Measurements from ENCODE around the gene EXOSC2. TPM values are rescaled to one million over a fixed set of nuclear protein-coding genes. Genes with fewer than 3 reads are reported as not detected.

The EXOSC2 gene
- total RNA-seq, 4 donors from 2014 or later, result 2.2 to 17.1 (median 15.8) TPM

DNA sequence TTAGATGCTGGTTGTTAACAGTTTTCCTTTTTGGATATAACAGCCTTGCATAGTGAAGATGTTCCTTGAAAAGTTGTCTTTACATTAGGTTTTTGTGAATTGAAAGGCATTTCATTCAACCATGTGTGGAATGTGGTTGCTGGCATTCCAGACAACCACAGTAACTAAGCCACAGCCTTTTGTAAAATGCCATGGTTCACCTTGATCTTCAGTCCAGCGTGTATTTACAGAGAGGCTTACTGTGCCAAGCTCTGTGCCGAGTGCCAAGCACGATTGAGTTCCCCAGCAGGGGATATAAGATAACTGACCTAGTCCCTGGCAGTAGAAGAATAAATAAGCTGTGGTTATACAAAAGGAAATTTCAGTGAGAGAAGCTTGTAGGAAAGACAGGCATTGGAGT, 4.9 kb downstream of the EXOSC2 start:
- in situ Hi-C loops (cut with MboI; ENCODE audit: low pct_ligation_motif_present in 1 of 4, low pct_unique_long_range_greater_than_20kb in 1 of 4, low sequenced_read_pairs in 3 of 4), result loop anchor here in 1 of 4 donors (5.0 kb wide), 1 partner anchor 169 kb away; no protein-coding TSS in a partner anchor
- no peak overlapping the region for H3K4me3 ChIP-seq
- H3K9me3 ChIP-seq, result no peaks in the 10 kb centered on the region
- no peaks in the 10 kb centered on the region for H3K27me3 ChIP-seq
- peaks cover 2 to 23% (median 19%) of the 10 kb centered on the region in 4 donors for H3K4me1 ChIP-seq
- TF ChIP-seq POLR2AphosphoS5 (IDR thresholded peaks at IDR 0.05), result no peak
- no peak for TF ChIP-seq POLR2A (IDR thresholded peaks at IDR 0.05)
- TF ChIP-seq EP300 (IDR thresholded peaks at IDR 0.05; ENCODE audit: low read depth), result no peak
- TF ChIP-seq, protein P1, sequence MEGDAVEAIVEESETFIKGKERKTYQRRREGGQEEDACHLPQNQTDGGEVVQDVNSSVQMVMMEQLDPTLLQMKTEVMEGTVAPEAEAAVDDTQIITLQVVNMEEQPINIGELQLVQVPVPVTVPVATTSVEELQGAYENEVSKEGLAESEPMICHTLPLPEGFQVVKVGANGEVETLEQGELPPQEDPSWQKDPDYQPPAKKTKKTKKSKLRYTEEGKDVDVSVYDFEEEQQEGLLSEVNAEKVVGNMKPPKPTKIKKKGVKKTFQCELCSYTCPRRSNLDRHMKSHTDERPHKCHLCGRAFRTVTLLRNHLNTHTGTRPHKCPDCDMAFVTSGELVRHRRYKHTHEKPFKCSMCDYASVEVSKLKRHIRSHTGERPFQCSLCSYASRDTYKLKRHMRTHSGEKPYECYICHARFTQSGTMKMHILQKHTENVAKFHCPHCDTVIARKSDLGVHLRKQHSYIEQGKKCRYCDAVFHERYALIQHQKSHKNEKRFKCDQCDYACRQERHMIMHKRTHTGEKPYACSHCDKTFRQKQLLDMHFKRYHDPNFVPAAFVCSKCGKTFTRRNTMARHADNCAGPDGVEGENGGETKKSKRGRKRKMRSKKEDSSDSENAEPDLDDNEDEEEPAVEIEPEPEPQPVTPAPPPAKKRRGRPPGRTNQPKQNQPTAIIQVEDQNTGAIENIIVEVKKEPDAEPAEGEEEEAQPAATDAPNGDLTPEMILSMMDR (IDR thresholded peaks at IDR 0.05), result no peak
- intact Hi-C loops (cut with DNase I; ENCODE audit: low total_unique reads), result no loop called here
- H3K27ac ChIP-seq, result no peak overlapping the region
- H3K36me3 ChIP-seq, result peaks cover 0 to 28% (median 9%) of the 10 kb centered on the region in 4 donors
- DNase-seq, result no peak
- 83 to 89% methylated on average over 3 of the region's 3 CpGs for WGBS, 2 donors (ENCODE audit: low coverage in 1 of 2)

DNA sequence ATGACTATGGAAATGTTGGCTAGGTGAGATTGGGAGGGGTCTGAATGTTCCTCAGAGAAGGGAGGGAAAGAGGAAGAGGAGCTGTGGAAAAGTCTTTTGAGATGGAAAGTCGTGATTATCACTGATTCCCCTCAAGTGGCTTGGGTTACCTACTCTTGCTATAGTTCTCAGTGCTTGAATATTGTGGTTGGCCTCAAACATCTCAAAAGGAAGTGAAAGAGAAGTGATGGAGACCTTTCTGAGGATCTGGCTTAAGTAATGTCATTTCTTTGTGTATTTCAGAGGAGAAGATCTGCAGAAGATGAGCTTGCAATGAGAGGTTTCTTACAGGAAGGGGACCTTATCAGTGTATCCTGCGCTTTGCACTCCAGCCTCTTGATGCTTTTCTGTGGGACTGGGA, 5.5 kb downstream of the EXOSC2 start:
- Histone ChIP-seq H3K4me3 (no peak overlapping the region), H3K9me3 (no peaks in the 10 kb centered on the region), H3K36me3 (peaks cover 0 to 32% (median 11%) of the 10 kb centered on the region in 4 donors), H3K27ac (no peak overlapping the region), H3K27me3 (no peaks in the 10 kb centered on the region), H3K4me1 (peaks cover 2 to 21% (median 16%) of the 10 kb centered on the region in 4 donors)
- WGBS, 2 donors (ENCODE audit: low coverage in 1 of 2), result 80 to 82% methylated on average over 1 to 2 of the region's 2 CpGs
- intact Hi-C loops (cut with DNase I; ENCODE audit: low total_unique reads), result no loop called here
- DNase-seq, result no peak
- TF ChIP-seq, protein P1 (IDR thresholded peaks at IDR 0.05), result no peak
- TF ChIP-seq POLR2AphosphoS5 (IDR thresholded peaks at IDR 0.05) (no peak), EP300 (IDR thresholded peaks at IDR 0.05; ENCODE audit: low read depth) (no peak), POLR2A (IDR thresholded peaks at IDR 0.05) (no peak)
- in situ Hi-C loops (cut with MboI; ENCODE audit: low pct_ligation_motif_present in 1 of 4, low pct_unique_long_range_greater_than_20kb in 1 of 4, low sequenced_read_pairs in 3 of 4), result loop anchor here in 1 of 4 donors (5.0 kb wide), 1 partner anchor 168 kb away; no protein-coding TSS in a partner anchor

DNA sequence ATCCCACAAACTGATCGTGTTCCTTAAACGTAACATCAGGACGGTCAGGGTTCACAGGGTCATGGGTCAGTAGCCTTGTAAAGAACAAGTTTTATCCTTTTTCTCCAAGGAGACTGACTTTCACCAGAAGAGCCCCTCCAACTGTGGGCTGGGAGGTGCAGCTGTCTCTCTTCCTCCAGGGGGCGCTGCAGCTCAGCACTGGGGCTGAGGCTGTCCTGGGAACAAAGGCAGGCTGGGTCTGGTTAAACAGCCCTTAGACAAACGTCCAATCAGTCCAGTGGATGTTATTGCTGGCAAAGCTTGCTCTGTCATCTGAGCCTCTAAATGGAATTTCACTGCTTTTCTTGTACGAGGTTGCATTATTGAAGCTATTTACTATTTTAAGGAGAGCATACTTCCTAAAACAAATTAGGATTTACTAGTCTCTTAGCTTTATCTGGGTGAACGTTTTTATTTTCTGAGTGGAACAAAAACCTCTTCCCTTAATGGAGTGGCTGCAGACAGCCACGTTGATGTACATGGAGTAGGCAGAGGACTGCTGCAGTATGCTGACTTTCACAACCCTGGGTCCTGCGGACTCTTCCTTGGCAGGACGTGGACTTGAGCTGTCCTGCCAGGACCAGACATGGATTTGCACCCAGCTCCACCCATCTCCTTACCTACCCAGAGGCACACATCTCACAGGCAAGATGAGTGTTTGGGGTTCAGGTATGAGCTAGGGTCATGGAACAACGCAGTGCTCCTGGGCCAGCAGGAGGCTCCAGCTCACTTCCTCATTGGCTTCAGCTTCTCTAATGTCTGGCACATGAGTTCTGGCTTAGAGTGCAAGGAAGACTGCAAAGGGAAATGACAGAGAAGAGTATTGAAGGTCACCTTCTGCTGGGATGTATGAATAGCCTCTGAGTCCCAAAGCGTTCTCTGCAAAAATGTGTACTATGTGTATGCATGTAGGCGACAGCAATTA, 7.8 kb downstream of the EXOSC2 start:
- peak overlapping the region in 3 of 4 donors; percentile 6 to 50 (median 23) for H3K27ac ChIP-seq
- intact Hi-C loops (cut with DNase I; ENCODE audit: low total_unique reads), result loop anchor here (2.0 to 5.0 kb wide), 2 partner anchors 163 to 241 kb away; no protein-coding TSS in a partner anchor

More for the DNA sequence above, 7.8 kb downstream of the EXOSC2 start:
- 48 to 53% methylated on average over 4 to 13 of the region's 13 CpGs for WGBS, 2 donors (ENCODE audit: low coverage in 1 of 2)
- H3K36me3 ChIP-seq, result peaks cover 0 to 36% (median 15%) of the 10 kb centered on the region in 4 donors
- H3K4me1 ChIP-seq, result peaks cover 0 to 10% (median 3%) of the 10 kb centered on the region in 4 donors
- in situ Hi-C loops (cut with MboI; ENCODE audit: low pct_ligation_motif_present in 1 of 4, low pct_unique_long_range_greater_than_20kb in 1 of 4, low sequenced_read_pairs in 3 of 4), result loop anchor here in 2 of 4 donors (10.0 kb wide), 2 partner anchors 73 to 163 kb away; no protein-coding TSS in a partner anchor
- H3K4me3 ChIP-seq, result no peak overlapping the region
- TF ChIP-seq, protein P1 (IDR thresholded peaks at IDR 0.05), result peak; percentile 90 to 96 (median 94)
- TF ChIP-seq POLR2AphosphoS5 (IDR thresholded peaks at IDR 0.05), result no peak
- no peaks in the 10 kb centered on the region for H3K27me3 ChIP-seq
- peak; percentile 85 for DNase-seq
- H3K9me3 ChIP-seq, result no peaks in the 10 kb centered on the region
